Activated T-helper 9 cell treated with anti-CD3 and anti-CD28 coated beads, Interleukin-2, amount 50 U/mL, for 16 hours (primary cell): ENCODE results near the gene WNT5A.

Source experiments
- DNase-seq: peaks from one replicate; pipeline ENCODE4 v3.0.0-alpha.2; 2020; ENCODE audit warnings: low read depth

WNT5A gene

GRCh38 chr3:55486857-55487380, at the start of gene WNT5A:
Gene WNT5A, minus strand, starts transcription at chr3:55487306. Its CDS starts 321 bp downstream, at chr3:55486985.
- DNase-seq: no peak

- no peak for DNase-seq
Observed at GRCh38 chr3:55534876-55535275, 47.8 kb upstream of the WNT5A start.

GRCh38 chr3:55532806-55533205, 45.7 kb upstream of the WNT5A start:
- no peak for DNase-seq

GRCh38 chr3:55531321-55531720, 44.2 kb upstream of the WNT5A start:
- DNase-seq: no peak

GRCh38 chr3:55527361-55527760, 40.3 kb upstream of the WNT5A start:
- no peak for DNase-seq

GRCh38 chr3:55526332-55527030, 39.4 kb upstream of the WNT5A start:
- no peak for DNase-seq

- DNase-seq: no peak
Observed at GRCh38 chr3:55525436-55525835, 38.3 kb upstream of the WNT5A start.

GRCh38 chr3:55524565-55525244, 37.6 kb upstream of the WNT5A start:
- no peak for DNase-seq

GRCh38 chr3:55523471-55523870, 36.4 kb upstream of the WNT5A start:
- no peak for DNase-seq

GRCh38 chr3:55521738-55522421, 34.8 kb upstream of the WNT5A start:
- DNase-seq: no peak

- DNase-seq: no peak
Observed at GRCh38 chr3:55521064-55521737, 34.1 kb upstream of the WNT5A start.

- no peak for DNase-seq
Observed at GRCh38 chr3:55519019-55519418, 31.9 kb upstream of the WNT5A start.

GRCh38 chr3:55518451-55518850, 31.3 kb upstream of the WNT5A start:
- DNase-seq: no peak

- no peak for DNase-seq
Observed at GRCh38 chr3:55516392-55517030, 29.4 kb upstream of the WNT5A start.

GRCh38 chr3:55515550-55516246, 28.6 kb upstream of the WNT5A start:
- no peak for DNase-seq

- DNase-seq: no peak
Observed at GRCh38 chr3:55514962-55515361, 27.9 kb upstream of the WNT5A start.

GRCh38 chr3:55512571-55513343, 25.7 kb upstream of the WNT5A start:
- no peak for DNase-seq

- DNase-seq: no peak
Observed at GRCh38 chr3:55511895-55512570, 24.9 kb upstream of the WNT5A start.

- DNase-seq: no peak
Observed at GRCh38 chr3:55508335-55508734, 21.2 kb upstream of the WNT5A start.

- DNase-seq: no peak
Observed at GRCh38 chr3:55507808-55508207, 20.7 kb upstream of the WNT5A start.
